GM12875 (cell line): Measurements from ENCODE around the gene RASSF8.
"Not testable (repeated sequence)": the region's sequence is repeated elsewhere in the genome, so short reads cannot be mapped to it uniquely, and the experiment has no call there.

Experiments used
- H3K4me3 ChIP-seq: one replicate; pipeline ENCODE4 v1.5.1; 2011; ENCODE audit warnings: low read depth, low read length, control low read depth
- CTCF ChIP-seq: IDR thresholded peaks from 2 replicates; pipeline ENCODE4 v1.5.1; 2011; ENCODE audit warnings: low read depth, mild to moderate bottlenecking, control low read depth, inconsistent platforms, low read length, moderate library complexity, borderline replicate concordance; ENCODE audit not compliant: insufficient read depth

The RASSF8 gene

GRCh38 chr12:26052652-26053051 is 94.2 kb downstream of the RASSF8 start:
- no peak for TF ChIP-seq CTCF
- H3K4me3 ChIP-seq = no peak overlapping the region

GRCh38 chr12:26054383-26054782 is 95.9 kb downstream of the RASSF8 start:
- H3K4me3 ChIP-seq = no peak overlapping the region
- no peak for TF ChIP-seq CTCF

- no peak overlapping the region for H3K4me3 ChIP-seq
- no peak for TF ChIP-seq CTCF
Observed at GRCh38 chr12:26055087-26055486, 96.6 kb downstream of the RASSF8 start.

- TF ChIP-seq CTCF = no peak
- no peak overlapping the region for H3K4me3 ChIP-seq
Observed at GRCh38 chr12:26056335-26056734, 97.9 kb downstream of the RASSF8 start.

GRCh38 chr12:26057271-26057670 is 98.8 kb downstream of the RASSF8 start:
- H3K4me3 ChIP-seq = not testable (repeated sequence)

GRCh38 chr12:26058308-26058707 is 99.8 kb downstream of the RASSF8 start:
- no peak overlapping the region for H3K4me3 ChIP-seq
- peak; percentile 30; the same call in 1 of the 2 replicates for TF ChIP-seq CTCF

GRCh38 chr12:26058818-26059217 is 100.3 kb downstream of the RASSF8 start:
- H3K4me3 ChIP-seq = no peak overlapping the region
- no peak for TF ChIP-seq CTCF

GRCh38 chr12:26062006-26062405 is 103.5 kb downstream of the RASSF8 start:
- H3K4me3 ChIP-seq = no peak overlapping the region
- no peak for TF ChIP-seq CTCF
